NCI-H69 (cell line): ENCODE measurements around the gene C6orf136.

Source experiments
- DNase-seq: peaks from one replicate; lab custom pipeline; 2025; lab: John Stamatoyannopoulos, UW

Gene C6orf136

GRCh38 chr6:30615219-30615957 is 31.5 kb upstream of the C6orf136 start:
- peak; percentile 91 for DNase-seq

- DNase-seq, result peak; percentile 79
Observed at GRCh38 chr6:30615958-30616810, 30.7 kb upstream of the C6orf136 start.

GRCh38 chr6:30616811-30617564 is 29.9 kb upstream of the C6orf136 start, which contains the start of gene PPP1R10:
TSS of gene PPP1R10 (minus strand) at chr6:30617243. CDS start at chr6:30609944, 7,299 bp downstream.
- DNase-seq, result peak; percentile 100

GRCh38 chr6:30617565-30618269 is 29.2 kb upstream of the C6orf136 start, which contains the start of gene MRPS18B:
TSS of gene MRPS18B (plus strand) at chr6:30617840. CDS start at chr6:30617866, 26 bp downstream.
- peak; percentile 98 for DNase-seq

DNA sequence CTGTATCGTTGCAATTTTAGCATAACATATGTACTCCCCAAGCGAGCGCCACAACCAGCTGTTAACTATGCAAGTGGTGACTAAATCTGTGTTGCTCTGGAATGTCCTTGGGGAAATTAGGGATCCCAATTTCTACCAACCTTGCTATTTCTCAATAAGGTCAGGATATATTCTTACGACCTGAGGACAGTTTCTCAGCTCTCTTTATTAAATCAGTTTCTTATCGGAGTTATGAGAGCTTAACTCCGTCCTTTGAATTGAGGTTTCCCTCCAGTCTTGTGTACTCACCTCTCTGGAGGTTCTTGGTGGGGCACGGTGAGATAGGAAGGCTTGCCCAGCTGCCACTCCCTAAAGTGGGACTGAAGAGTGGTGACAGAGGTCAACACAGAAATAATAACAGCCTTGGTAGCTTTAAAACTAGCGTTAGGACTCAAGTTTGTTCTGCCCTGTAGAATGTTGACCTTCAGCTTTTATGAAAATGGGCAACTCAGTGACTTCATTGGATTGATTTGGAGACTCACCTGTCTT is 28.6 kb upstream of the C6orf136 start:
- DNase-seq, result peak; percentile 53

DNA sequence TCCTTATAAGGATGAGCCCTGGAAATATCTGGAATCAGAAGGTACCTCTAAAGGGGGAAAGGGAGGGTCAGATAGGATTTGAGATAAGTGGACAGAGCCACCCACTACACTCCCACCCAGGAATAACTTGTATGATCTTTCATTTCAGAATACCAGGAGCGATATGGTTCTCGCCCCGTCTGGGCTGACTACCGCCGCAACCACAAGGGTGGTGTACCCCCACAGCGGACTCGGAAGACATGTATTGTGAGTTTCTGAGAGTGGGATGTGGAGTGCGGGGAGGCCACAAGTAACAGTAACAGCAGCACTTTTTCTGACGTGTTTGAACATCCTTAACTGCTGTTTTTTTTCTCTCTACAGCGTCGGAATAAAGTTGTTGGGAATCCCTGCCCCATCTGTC is 27.4 kb upstream of the C6orf136 start:
- no peak for DNase-seq

DNA sequence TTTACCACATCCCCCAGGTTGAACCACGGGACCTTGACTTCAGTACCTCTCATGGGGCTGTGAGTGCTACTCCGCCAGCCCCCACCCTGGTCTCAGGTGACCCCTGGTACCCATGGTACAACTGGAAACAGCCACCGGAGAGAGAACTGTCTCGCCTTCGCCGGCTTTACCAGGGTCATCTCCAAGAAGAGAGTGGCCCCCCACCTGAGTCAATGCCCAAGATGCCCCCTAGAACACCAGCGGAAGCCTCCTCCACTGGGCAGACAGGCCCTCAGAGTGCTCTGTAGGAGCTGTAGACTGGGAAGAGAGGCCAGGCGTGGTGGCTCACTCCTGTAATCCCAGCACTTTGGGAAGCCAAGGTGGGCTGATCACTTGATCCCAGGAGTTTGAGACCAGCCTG is 21.4 kb upstream of the C6orf136 start:
- DNase-seq, result no peak

- peak; percentile 90 for DNase-seq
Observed at GRCh38 chr6:30626484-30627366, 20.2 kb upstream of the C6orf136 start, which contains the start of gene ATAT1. TSS of gene ATAT1 (plus strand) at chr6:30626874.

DNA sequence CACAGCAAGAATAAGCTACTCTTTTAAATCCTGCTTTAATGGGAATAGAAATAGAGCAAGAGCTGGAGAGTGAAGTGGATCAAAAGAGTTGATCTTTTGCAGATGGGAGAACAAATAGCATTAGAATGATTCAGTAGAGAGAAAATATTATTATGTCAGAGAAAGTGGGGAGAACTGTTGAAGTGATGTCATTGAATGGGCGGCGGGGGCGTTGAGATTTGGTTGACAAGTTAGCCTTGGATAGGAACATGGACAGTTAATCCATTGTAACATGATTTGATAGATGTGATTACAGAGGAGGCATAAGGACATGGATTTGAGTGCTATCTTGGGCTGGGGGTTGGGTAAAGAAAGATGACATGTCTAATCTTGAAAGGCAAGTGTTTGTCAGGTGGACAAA is 11.1 kb upstream of the C6orf136 start:
- no peak for DNase-seq

- peak; percentile 27 for DNase-seq
Observed at GRCh38 chr6:30640481-30640880, 6.5 kb upstream of the C6orf136 start.

- DNase-seq, result no peak
Observed at GRCh38 chr6:30641048-30641447, 5.9 kb upstream of the C6orf136 start.

- no peak for DNase-seq
Observed at GRCh38 chr6:30643656-30644055, 3.3 kb upstream of the C6orf136 start.

- DNase-seq, result no peak
Observed at GRCh38 chr6:30644769-30645168, 2.2 kb upstream of the C6orf136 start.

- peak; percentile 22 for DNase-seq
Observed at GRCh38 chr6:30645989-30646388, 944 bp upstream of the C6orf136 start.

- DNase-seq, result peak; percentile 96
Observed at GRCh38 chr6:30647242-30648116, 546 bp downstream of the C6orf136 start.

- DNase-seq, result no peak
Observed at GRCh38 chr6:30651143-30651542, 4.2 kb downstream of the C6orf136 start.

- DNase-seq, result no peak
Observed at GRCh38 chr6:30654798-30655742, 8.1 kb downstream of the C6orf136 start.

DNA sequence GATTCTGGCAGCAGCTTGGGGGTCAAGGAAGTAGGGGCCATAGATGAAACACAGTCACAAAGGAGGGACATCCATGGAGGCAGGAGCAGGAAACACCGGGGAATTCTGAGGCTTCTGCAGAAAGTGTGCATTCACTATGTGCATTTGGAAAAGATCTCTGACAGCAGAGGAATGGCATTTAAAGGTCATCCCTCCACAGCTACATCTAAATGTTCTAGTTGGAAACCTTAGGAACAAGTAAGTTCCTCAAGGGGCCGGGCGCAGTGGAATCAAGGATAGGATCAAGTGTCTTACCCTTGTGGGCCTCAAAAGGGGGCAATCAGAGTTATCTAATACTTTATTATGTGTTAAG is 8.8 kb downstream of the C6orf136 start:
- no peak for DNase-seq
